Testis (tissue), 2 donors: ENCODE data around the gene FYB1.

Experiments
- CTCF ChIP-seq, 3 experiments: fragments of 450-650 bp in 2 of 3; fragments of 200-600 bp in 1 of 3; sonication (generic) in 1 of 3; IDR thresholded peaks; one replicate each; pipeline ENCODE4 v1.5.1; 2016 to 2019; ENCODE audit warnings: antibody characterized with exemption in 3 of 3, mild to moderate bottlenecking in 2 of 3, moderate library complexity in 1 of 3
- POLR2A ChIP-seq: fragments of 450-650 bp; IDR thresholded peaks from one replicate; pipeline ENCODE4 v1.6.1; 2017; ENCODE audit warnings: antibody characterized with exemption, mild to moderate bottlenecking, moderate library complexity

GRCh38 chr5:39186722-39187539 lies 32.4 kb downstream of the FYB1 start:
- TF ChIP-seq CTCF (IDR thresholded peaks at IDR 0.05), result no peak
- no peak for TF ChIP-seq POLR2A
